ENCODE measurements around the gene MUC5AC.

- TF ChIP-seq CTCF (conservative IDR thresholded peaks at IDR 0.05; ENCODE audit: low read depth, low read length) (no peak), EZH2phosphoT487 (IDR thresholded peaks at IDR 0.05; ENCODE audit: borderline replicate concordance, low read length) (no peak), EZH2 (IDR thresholded peaks at IDR 0.05; ENCODE audit: low read length, unreplicated experiment) (no peak)
These were observed 7.6 kb upstream of the MUC5AC start for GRCh38 chr11:1150116-1150515.
